ENCODE data around the gene ASXL1.

DNA sequence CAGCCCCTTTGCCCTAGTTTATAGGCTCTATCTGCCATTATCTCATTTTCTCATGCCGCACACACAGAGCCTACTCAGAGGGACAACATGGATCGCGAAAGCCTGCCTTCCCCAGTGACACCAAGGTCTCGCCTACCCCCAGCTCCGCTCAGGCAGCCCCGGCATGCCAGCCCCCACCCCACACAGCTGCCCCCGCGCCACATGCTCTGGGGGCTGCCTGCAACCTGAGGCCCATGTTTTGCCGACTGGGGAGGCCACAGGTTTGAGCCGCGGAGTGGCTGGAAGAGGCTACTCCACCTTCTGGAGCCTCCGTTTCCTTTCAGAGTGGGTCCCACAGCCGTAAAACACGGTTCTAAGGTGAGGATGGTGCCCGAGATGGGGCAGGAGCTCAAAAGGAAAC is 102.1 kb downstream of the ASXL1 start:
- TF ChIP-seq, protein P1, sequence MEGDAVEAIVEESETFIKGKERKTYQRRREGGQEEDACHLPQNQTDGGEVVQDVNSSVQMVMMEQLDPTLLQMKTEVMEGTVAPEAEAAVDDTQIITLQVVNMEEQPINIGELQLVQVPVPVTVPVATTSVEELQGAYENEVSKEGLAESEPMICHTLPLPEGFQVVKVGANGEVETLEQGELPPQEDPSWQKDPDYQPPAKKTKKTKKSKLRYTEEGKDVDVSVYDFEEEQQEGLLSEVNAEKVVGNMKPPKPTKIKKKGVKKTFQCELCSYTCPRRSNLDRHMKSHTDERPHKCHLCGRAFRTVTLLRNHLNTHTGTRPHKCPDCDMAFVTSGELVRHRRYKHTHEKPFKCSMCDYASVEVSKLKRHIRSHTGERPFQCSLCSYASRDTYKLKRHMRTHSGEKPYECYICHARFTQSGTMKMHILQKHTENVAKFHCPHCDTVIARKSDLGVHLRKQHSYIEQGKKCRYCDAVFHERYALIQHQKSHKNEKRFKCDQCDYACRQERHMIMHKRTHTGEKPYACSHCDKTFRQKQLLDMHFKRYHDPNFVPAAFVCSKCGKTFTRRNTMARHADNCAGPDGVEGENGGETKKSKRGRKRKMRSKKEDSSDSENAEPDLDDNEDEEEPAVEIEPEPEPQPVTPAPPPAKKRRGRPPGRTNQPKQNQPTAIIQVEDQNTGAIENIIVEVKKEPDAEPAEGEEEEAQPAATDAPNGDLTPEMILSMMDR (IDR thresholded peaks at IDR 0.05), result no peak
- TF ChIP-seq POLR2A (IDR thresholded peaks at IDR 0.05), result no peak

Data from gastroesophageal sphincter (tissue), 3 donors.